HFFc6 (cell line): ENCODE results near the gene SEMA3B. TPM values are rescaled to one million over a fixed set of nuclear protein-coding genes. Genes with fewer than 3 reads are reported as not detected.
A peak's percentile ranks its signal among the peaks of the same experiment; 100 is the strongest.

Experiments used
- DNase-seq: peaks from one replicate; pipeline ENCODE4 v3.0.0-alpha.2; 2018
- H3K27ac Mint-ChIP-seq: 2 replicates; pipeline ENCODE4 v1.8.0; 2020; ENCODE audit warnings: mild to moderate bottlenecking, mixed read lengths
- H3K27me3 Mint-ChIP-seq: 2 replicates; pipeline ENCODE4 v1.8.0; 2021; ENCODE audit warnings: mild to moderate bottlenecking, moderate library complexity, mixed read lengths; ENCODE audit not compliant: insufficient read depth
- H3K36me3 Mint-ChIP-seq: 2 replicates; pipeline ENCODE4 v1.8.0; 2021; ENCODE audit warnings: low read depth, mixed read lengths
- H3K4me1 Mint-ChIP-seq: 2 replicates; pipeline ENCODE4 v1.8.0; 2020; ENCODE audit warnings: low read depth, mixed read lengths
- H3K4me3 Mint-ChIP-seq: 2 replicates; pipeline ENCODE4 v1.8.0; 2020; ENCODE audit warnings: mild to moderate bottlenecking, moderate library complexity, mixed read lengths
- H3K9me3 Mint-ChIP-seq: 2 replicates; pipeline ENCODE4 v1.8.0; 2020; ENCODE audit warnings: mild to moderate bottlenecking, mixed read lengths
- total RNA-seq, 6 experiments: library from RNA; stranded (reverse); fragmentation: NEBNext Ultra II Directional; extraction: Animal tissue kit (Norgen Biotek cat#: 25700); gene quantifications; 2 replicates in 1 of 6; 3 replicates in 5 of 6; pipeline ENCODE4 v1.2.3, GENCODE V29; 2021
- TF ChIP-seq, protein P1 (sequence below): fragments of 200-600 bp; sonication (generic); IDR thresholded peaks from 2 replicates; pipeline ENCODE4 v1.5.0; 2021; ENCODE audit warnings: antibody characterized with exemption, mild to moderate bottlenecking

Gene SEMA3B
- total RNA-seq, 6 experiments from 2014 or later, result 14.5 to 26.6 (median 24.7) TPM

- H3K27me3 Mint-ChIP-seq, result peaks cover 7% of the 10 kb centered on the region
- peaks cover 21% of the 10 kb centered on the region for H3K36me3 Mint-ChIP-seq
- peaks cover 79% of the 10 kb centered on the region for H3K4me1 Mint-ChIP-seq
- DNase-seq, result no peak
- TF ChIP-seq, protein P1, sequence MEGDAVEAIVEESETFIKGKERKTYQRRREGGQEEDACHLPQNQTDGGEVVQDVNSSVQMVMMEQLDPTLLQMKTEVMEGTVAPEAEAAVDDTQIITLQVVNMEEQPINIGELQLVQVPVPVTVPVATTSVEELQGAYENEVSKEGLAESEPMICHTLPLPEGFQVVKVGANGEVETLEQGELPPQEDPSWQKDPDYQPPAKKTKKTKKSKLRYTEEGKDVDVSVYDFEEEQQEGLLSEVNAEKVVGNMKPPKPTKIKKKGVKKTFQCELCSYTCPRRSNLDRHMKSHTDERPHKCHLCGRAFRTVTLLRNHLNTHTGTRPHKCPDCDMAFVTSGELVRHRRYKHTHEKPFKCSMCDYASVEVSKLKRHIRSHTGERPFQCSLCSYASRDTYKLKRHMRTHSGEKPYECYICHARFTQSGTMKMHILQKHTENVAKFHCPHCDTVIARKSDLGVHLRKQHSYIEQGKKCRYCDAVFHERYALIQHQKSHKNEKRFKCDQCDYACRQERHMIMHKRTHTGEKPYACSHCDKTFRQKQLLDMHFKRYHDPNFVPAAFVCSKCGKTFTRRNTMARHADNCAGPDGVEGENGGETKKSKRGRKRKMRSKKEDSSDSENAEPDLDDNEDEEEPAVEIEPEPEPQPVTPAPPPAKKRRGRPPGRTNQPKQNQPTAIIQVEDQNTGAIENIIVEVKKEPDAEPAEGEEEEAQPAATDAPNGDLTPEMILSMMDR, result no peak
- H3K9me3 Mint-ChIP-seq, result no peaks in the 10 kb centered on the region
- H3K4me3 Mint-ChIP-seq, result no peak overlapping the region
- peak overlapping the region; percentile 43 for H3K27ac Mint-ChIP-seq
Observed at GRCh38 chr3:50249457-50249856, 19.5 kb upstream of the SEMA3B start.

DNA sequence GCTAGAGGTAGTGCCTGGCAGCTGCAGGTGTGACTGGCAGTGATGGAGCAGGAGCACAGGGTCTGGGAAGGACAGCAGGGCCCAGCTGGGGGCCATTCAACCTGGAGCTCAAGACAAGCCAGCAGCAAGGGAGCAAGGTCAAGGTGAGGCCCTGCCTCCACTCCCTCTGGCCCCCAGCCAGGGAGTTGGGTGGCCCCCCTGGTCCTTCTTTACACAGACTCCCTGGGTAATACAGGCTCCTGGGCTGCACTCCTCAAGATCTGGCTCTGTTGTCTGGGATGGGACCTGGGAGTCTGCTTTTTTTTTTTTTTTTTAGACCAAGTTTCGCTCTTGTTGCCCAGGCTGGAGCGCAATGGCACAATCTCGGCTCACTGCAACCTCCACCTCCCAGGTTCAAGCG lies 18.4 kb upstream of the SEMA3B start:
- Mint-ChIP-seq H3K9me3 (no peaks in the 10 kb centered on the region), H3K4me1 (peaks cover 77% of the 10 kb centered on the region), H3K27me3 (peaks cover 7% of the 10 kb centered on the region; the same call in 1 of the 2 replicates), H3K36me3 (peaks cover 19% of the 10 kb centered on the region), H3K27ac (peak overlapping the region; percentile 62), H3K4me3 (no peak overlapping the region)
- DNase-seq, result no peak
- TF ChIP-seq, protein P1, result no peak

GRCh38 chr3:50251220-50251619 lies 17.7 kb upstream of the SEMA3B start:
- peaks cover 19% of the 10 kb centered on the region for H3K36me3 Mint-ChIP-seq
- no peaks in the 10 kb centered on the region for H3K9me3 Mint-ChIP-seq
- peak; percentile 97 for DNase-seq
- peak overlapping the region; percentile 63 for H3K4me3 Mint-ChIP-seq
- H3K27me3 Mint-ChIP-seq, result peaks cover 7% of the 10 kb centered on the region; the same call in 1 of the 2 replicates
- TF ChIP-seq, protein P1, result no peak
- H3K4me1 Mint-ChIP-seq, result peaks cover 70% of the 10 kb centered on the region
- peak overlapping the region; percentile 93 for H3K27ac Mint-ChIP-seq

DNA sequence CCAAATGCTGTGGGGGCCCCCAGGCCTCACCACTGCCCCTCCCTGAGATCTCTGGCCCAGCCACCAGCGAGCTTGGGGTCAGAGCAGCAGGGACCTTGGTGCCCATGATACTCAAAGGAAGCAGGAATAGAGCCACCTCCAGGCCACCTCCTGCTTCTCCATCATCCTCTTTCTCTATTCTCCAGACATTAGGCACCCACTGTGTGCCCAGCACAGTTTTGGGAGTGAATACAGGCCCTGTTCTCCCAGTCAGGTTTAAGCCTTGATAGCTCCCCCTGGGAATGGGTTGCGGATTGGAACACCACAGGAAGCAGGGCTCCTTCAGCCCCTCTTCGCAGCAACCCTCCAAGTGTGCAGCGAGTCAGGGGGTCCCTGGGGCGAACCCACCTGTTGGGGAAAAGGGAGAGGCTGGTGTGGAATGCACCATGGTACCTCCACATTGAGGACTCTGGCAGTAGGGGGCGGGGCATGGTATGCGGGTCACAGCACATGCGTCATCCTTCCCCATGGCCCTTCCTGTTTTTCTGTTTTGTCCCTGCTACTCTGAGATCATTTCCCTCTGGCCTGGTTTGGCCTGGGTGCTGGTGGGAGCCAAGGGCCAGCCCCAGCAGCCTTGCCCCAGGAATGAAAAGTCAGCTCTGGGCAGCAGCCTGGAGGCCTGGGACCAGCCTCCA lies 14.2 kb upstream of the SEMA3B start:
- Mint-ChIP-seq H3K9me3 (no peaks in the 10 kb centered on the region), H3K27ac (peak overlapping the region; percentile 82), H3K27me3 (peaks cover 5% of the 10 kb centered on the region; the same call in 1 of the 2 replicates), H3K36me3 (peaks cover 24% of the 10 kb centered on the region), H3K4me3 (no peak overlapping the region), H3K4me1 (peaks cover 41% of the 10 kb centered on the region)
- TF ChIP-seq, protein P1, result peak; percentile 31; the same call in 1 of the 2 replicates
- no peak for DNase-seq

GRCh38 chr3:50255251-50255615 lies 13.7 kb upstream of the SEMA3B start:
- TF ChIP-seq, protein P1, result no peak
- Mint-ChIP-seq H3K4me3 (no peak overlapping the region), H3K36me3 (peaks cover 21% of the 10 kb centered on the region), H3K27ac (peak overlapping the region; percentile 82), H3K4me1 (peaks cover 37% of the 10 kb centered on the region), H3K9me3 (no peaks in the 10 kb centered on the region), H3K27me3 (peaks cover 4% of the 10 kb centered on the region; the same call in 1 of the 2 replicates)
- DNase-seq, result no peak
